Sigmoid colon (tissue), 7 donors: ENCODE measurements around the gene ZNF302. TPM values are rescaled to one million over a fixed set of nuclear protein-coding genes. Genes with fewer than 3 reads are reported as not detected.
A peak's percentile ranks its signal among the peaks of the same experiment; 100 is the strongest.

Experiments used
- DNase-seq: peaks from one replicate; pipeline ENCODE4 v3.0.0-alpha.2; 2019
- H3K27ac ChIP-seq, 4 donors: fragments of 200-600 bp; sonication (generic); one replicate each; pipeline ENCODE4 v1.5.1; 2016 to 2019; ENCODE audit warnings: mild to moderate bottlenecking in 1 of 4
- H3K27me3 ChIP-seq, 3 donors: fragments of 200-600 bp; sonication (generic); one replicate each; pipeline ENCODE4 v1.5.1; 2019; ENCODE audit warnings: mild to moderate bottlenecking in 1 of 3
- H3K36me3 ChIP-seq, 4 donors: fragments of 200-600 bp; sonication (generic); one replicate each; pipeline ENCODE4 v1.5.1; 2016 to 2019
- H3K4me1 ChIP-seq, 4 donors: fragments of 200-600 bp; sonication (generic); one replicate each; pipeline ENCODE4 v1.5.1; 2017 to 2019
- H3K4me3 ChIP-seq, 4 donors: fragments of 200-600 bp; sonication (generic); one replicate each; pipeline ENCODE4 v1.5.1; 2017 to 2019; ENCODE audit warnings: mild to moderate bottlenecking in 2 of 4, moderate library complexity in 1 of 4
- H3K9me3 ChIP-seq, 4 donors: fragments of 200-600 bp in 3 of 4; sonication (generic) in 3 of 4; one replicate each; pipeline versions ENCODE4 v1.5.1 to v1.6.1; 2013 to 2019
- EP300 ChIP-seq, 4 donors: sonication (generic); formaldehyde crosslinking; IDR thresholded peaks; one replicate each; pipeline ENCODE4 v1.6.1; 2017; ENCODE audit warnings: antibody characterized with exemption in 4 of 4
- POLR2A ChIP-seq, 2 donors: fragments of 450-650 bp; IDR thresholded peaks; one replicate each; pipeline ENCODE4 v1.6.1; 2016; ENCODE audit warnings: antibody characterized with exemption in 2 of 2, mild to moderate bottlenecking in 2 of 2, moderate library complexity in 2 of 2
- POLR2AphosphoS5 ChIP-seq, 4 donors: sonication (generic); formaldehyde crosslinking; IDR thresholded peaks; one replicate each; pipeline ENCODE4 v1.6.1; 2017; ENCODE audit warnings: antibody characterized with exemption in 4 of 4
- WGBS, 2 donors: extraction: QIAGEN DNeasy Blood & Tissue Kit; methylation state at CpG; one replicate each; pipeline ENCODE4 v1.1.7; 2013; 5-methylcytosine and 5-hydroxymethylcytosine counted together
- intact Hi-C: fragments of 100-400 bp; cut with DNase I; formaldehyde crosslinking; loops from one replicate; pipeline ENCODE4 v1.15.1; 2023
- polyA plus RNA-seq, 3 donors: library from polyadenylated mRNA; stranded (reverse); fragments of 200-250 nt; gene quantifications; one replicate each; pipeline ENCODE4 v1.2.3, GENCODE V29; 2013
- total RNA-seq, 4 donors: library from RNA; depleted of rRNA; stranded (reverse); fragments of >200 nt; gene quantifications; one replicate each; pipeline ENCODE4 v1.1.0, GENCODE V29; 2016
- TF ChIP-seq, protein P1 (sequence below), 4 experiments: fragments of 450-650 bp in 3 of 4; fragments of 200-600 bp in 1 of 4; IDR thresholded peaks; one replicate each; pipeline ENCODE4 v1.5.1; 2016 to 2019; ENCODE audit warnings: antibody characterized with exemption in 4 of 4, mild to moderate bottlenecking in 3 of 4, moderate library complexity in 2 of 4
- donor health status: healthy with polysubstance abuse.
- donor health status: Bipolar disorder and iron deficiency.
- donor health status: healthy.

ZNF302 gene
- total and polyA plus RNA-seq, 7 donors = 7.4 to 40.6 (median 22.7) TPM

DNA sequence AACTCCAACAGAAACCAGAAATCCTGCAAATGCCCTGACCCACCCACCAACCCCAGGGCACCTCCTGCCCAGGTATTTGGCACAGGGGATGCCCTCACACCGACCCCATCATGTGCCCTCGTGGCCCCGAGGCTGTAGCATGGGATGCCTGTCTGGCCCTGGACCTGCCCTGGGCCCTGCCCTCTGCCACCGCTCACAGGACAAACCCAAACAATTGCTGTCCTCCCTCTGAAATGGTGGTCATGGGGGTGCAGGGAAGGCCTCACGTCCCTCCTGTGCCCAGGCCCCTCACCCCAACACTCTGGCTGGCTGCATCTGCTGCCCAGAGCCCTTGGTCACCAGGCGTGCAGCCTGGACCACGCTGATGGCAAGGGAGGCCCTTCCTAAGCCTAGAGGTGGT, 54.5 kb downstream of the ZNF302 start:
- TF ChIP-seq POLR2A (IDR thresholded peaks at IDR 0.05) = no peak
- TF ChIP-seq, protein P1, sequence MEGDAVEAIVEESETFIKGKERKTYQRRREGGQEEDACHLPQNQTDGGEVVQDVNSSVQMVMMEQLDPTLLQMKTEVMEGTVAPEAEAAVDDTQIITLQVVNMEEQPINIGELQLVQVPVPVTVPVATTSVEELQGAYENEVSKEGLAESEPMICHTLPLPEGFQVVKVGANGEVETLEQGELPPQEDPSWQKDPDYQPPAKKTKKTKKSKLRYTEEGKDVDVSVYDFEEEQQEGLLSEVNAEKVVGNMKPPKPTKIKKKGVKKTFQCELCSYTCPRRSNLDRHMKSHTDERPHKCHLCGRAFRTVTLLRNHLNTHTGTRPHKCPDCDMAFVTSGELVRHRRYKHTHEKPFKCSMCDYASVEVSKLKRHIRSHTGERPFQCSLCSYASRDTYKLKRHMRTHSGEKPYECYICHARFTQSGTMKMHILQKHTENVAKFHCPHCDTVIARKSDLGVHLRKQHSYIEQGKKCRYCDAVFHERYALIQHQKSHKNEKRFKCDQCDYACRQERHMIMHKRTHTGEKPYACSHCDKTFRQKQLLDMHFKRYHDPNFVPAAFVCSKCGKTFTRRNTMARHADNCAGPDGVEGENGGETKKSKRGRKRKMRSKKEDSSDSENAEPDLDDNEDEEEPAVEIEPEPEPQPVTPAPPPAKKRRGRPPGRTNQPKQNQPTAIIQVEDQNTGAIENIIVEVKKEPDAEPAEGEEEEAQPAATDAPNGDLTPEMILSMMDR (IDR thresholded peaks at IDR 0.05) = no peak
- TF ChIP-seq POLR2AphosphoS5 (IDR thresholded peaks at IDR 0.05) = no peak
- no peak for TF ChIP-seq EP300 (IDR thresholded peaks at IDR 0.05)
- Histone ChIP-seq H3K4me1 (peaks cover 0 to 30% (median 26%) of the 10 kb centered on the region in 4 donors), H3K9me3 (peaks cover 0 to 2% (median 0%) of the 10 kb centered on the region in 4 donors), H3K4me3 (no peak overlapping the region), H3K27ac (no peak overlapping the region), H3K36me3 (peaks cover 0 to 18% (median 8%) of the 10 kb centered on the region in 4 donors), H3K27me3 (no peaks in the 10 kb centered on the region)
- intact Hi-C loops = no loop called here
- DNase-seq = no peak
- 79 to 97% methylated on average over 7 of the region's 7 CpGs for WGBS, 2 donors

DNA sequence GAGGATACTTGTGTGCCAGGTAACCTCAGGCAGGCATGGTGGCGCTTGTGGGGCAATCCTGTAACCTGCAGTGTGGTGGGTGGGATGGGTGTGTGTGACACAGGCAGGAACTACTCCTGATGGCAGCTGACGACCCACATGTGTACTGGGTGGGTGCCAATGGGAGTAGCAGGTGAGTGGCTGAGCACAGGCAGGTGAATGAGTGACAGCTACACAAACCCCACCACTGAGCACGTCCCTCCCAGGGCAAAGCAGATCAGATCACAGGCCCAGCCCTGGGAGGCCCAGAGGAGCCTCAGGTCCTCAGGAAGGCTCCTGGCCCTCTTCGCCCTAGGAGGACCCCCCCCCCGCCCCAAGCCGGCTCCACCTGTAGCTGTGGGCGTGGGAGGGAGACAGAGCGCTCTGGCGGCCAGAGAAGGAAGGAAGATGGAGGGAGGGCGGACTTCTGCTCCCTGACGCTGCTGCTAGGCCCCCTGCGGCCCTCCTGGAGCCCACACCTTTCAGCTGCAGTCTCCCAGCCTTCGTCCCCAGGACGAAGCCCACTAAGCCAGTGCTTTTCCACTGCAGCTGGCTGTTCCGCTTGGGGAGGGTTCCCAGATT, 55.2 kb downstream of the ZNF302 start:
- TF ChIP-seq POLR2AphosphoS5 (IDR thresholded peaks at IDR 0.05) (no peak), EP300 (IDR thresholded peaks at IDR 0.05) (no peak), POLR2A (IDR thresholded peaks at IDR 0.05) (no peak)
- TF ChIP-seq, protein P1 (IDR thresholded peaks at IDR 0.05) = no peak

DNA sequence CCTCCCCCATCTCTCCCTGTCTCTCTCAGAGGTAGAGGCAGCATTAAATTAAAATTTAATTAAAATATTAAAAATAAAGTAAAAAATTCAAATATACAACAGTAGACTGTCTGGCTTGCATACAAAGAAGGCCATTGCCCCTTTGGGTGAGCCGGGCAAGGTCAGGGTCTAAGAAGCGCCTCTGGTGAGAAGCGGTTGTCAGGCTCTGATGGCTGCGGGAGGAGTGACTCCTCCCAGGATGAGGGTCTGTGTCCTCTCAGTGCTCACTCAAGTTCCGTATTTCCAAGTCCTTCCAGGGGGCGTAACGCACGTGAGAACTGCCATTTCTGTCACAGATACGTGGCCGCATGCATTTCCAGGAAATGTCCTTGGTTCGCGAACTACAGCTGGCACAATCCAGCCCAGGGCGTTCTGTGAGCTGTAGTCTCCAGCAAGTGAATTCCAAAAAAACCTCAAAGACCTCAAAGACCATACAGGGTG, 55.8 kb downstream of the ZNF302 start:
- H3K9me3 ChIP-seq = peaks cover 0 to 8% (median 3%) of the 10 kb centered on the region in 4 donors
- peak; percentile 75 for DNase-seq
- peaks cover 0 to 31% (median 14%) of the 10 kb centered on the region in 4 donors for H3K36me3 ChIP-seq
- TF ChIP-seq POLR2A (IDR thresholded peaks at IDR 0.05) (no peak), EP300 (IDR thresholded peaks at IDR 0.05) (peak in 1 of 4 donors; percentile 32), POLR2AphosphoS5 (IDR thresholded peaks at IDR 0.05) (no peak)
- TF ChIP-seq, protein P1 (IDR thresholded peaks at IDR 0.05) = no peak
- intact Hi-C loops = loop anchor here (1.0 kb wide), 1 partner anchor 56 kb away; the partner anchor contains the start of genes SCGB2B2 and ZNF302
- peak overlapping the region; percentile 68 to 90 (median 77) for H3K4me3 ChIP-seq
- WGBS, 2 donors = 1 to 2% methylated on average over 13 of the region's 13 CpGs
- peak overlapping the region; percentile 93 to 99 (median 96) for H3K27ac ChIP-seq
- H3K4me1 ChIP-seq = peaks cover 0 to 30% (median 26%) of the 10 kb centered on the region in 4 donors
- H3K27me3 ChIP-seq = no peaks in the 10 kb centered on the region

More for the DNA sequence above, 55.2 kb downstream of the ZNF302 start:
- Histone ChIP-seq H3K4me1 (peaks cover 0 to 30% (median 26%) of the 10 kb centered on the region in 4 donors), H3K27ac (peak overlapping the region; percentile 93 to 99 (median 96)), H3K4me3 (peak overlapping the region; percentile 68 to 90 (median 77)), H3K9me3 (peaks cover 0 to 4% (median under 1%) of the 10 kb centered on the region in 4 donors), H3K27me3 (no peaks in the 10 kb centered on the region), H3K36me3 (peaks cover 0 to 25% (median 10%) of the 10 kb centered on the region in 4 donors)
- DNase-seq = no peak
- 32 to 33% methylated on average over 15 of the region's 15 CpGs for WGBS, 2 donors
- intact Hi-C loops = loop anchor here (1.0 kb wide), 1 partner anchor 55 kb away; the partner anchor contains the start of genes SCGB2B2 and ZNF302

DNA sequence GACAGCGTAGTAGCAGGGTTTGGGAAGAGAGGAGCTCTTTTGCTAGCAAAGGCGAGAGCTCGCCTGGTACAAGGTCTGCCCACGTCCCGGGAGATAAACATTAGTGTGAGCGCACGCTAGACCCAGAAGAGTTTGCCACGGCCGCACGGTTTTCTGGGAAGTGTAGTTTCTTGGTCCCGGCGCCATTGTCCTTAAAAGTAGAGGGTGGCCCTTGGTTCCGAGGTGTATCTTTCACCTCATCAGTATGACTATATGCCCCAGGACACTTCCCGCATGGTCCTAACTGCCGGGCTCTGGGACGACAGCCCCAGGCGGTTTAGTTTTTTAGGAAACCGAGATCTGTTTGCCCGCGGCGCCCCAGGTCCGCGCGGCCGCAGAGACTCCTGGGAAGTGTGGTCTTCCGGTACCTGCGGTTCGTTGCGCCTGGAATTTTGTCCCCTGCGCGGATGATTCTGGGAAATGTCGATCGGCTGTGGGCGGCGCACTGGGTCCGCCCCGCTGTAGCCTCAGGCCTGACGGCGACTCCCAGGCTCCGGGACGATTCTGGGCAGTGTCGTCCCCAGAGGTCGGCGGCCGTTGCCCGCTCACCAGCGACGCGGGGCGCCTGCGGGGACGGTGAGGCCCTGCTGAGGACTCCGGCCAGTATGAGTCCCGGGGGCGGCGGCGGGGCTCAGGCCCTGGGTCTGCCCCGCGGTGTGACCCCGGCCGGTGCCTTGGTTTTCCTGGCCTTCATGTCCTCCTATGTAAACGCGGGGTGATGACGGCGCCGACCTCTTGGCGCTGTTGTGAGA, 56.5 kb downstream of the ZNF302 start, which contains the start of gene ZNF181:
TSS of gene ZNF181 (plus strand) at position 498 of the 791 bp plus-strand sequence. CDS start 795 bp downstream, outside the sequence.
- intact Hi-C loops = loop anchor here (1.0 to 2.0 kb wide), 2 partner anchors 39 to 57 kb away; partner anchors contain the start of genes SCGB2B2, ZNF302 and ZNF599
- no peaks in the 10 kb centered on the region for H3K27me3 ChIP-seq
- H3K9me3 ChIP-seq = peaks cover 0 to 11% (median 4%) of the 10 kb centered on the region in 4 donors
- H3K27ac ChIP-seq = peak within 1 kb of the TSS; percentile 93 to 99 (median 96)
- 0% methylated on average over 67 of the region's 67 CpGs for WGBS, 2 donors
- H3K36me3 ChIP-seq = peaks cover 0 to 37% (median 19%) of the 10 kb centered on the region in 4 donors
- peak; percentile 94 for DNase-seq
- TF ChIP-seq POLR2AphosphoS5 (IDR thresholded peaks at IDR 0.05) = peak; percentile 36 to 63 (median 58)
- TF ChIP-seq EP300 (IDR thresholded peaks at IDR 0.05) = peak in 1 of 4 donors; percentile 23
- TF ChIP-seq, protein P1 (IDR thresholded peaks at IDR 0.05) = no peak
- TF ChIP-seq POLR2A (IDR thresholded peaks at IDR 0.05) = peak; percentile 42 to 43
- peak within 1 kb of the TSS; percentile 68 to 90 (median 77) for H3K4me3 ChIP-seq
- peaks cover 0 to 30% (median 26%) of the 10 kb centered on the region in 4 donors for H3K4me1 ChIP-seq
